HL-60/S4 (cell line): ENCODE results near the gene AGBL3.

Experiments
- in situ Hi-C: fragments of 300-500 bp; cut with MboI; formaldehyde crosslinking; loops from 2 replicates; pipeline ENCODE4 v1.14.3; 2022; ENCODE audit warnings: low sequenced_read_pairs

The AGBL3 gene

DNA sequence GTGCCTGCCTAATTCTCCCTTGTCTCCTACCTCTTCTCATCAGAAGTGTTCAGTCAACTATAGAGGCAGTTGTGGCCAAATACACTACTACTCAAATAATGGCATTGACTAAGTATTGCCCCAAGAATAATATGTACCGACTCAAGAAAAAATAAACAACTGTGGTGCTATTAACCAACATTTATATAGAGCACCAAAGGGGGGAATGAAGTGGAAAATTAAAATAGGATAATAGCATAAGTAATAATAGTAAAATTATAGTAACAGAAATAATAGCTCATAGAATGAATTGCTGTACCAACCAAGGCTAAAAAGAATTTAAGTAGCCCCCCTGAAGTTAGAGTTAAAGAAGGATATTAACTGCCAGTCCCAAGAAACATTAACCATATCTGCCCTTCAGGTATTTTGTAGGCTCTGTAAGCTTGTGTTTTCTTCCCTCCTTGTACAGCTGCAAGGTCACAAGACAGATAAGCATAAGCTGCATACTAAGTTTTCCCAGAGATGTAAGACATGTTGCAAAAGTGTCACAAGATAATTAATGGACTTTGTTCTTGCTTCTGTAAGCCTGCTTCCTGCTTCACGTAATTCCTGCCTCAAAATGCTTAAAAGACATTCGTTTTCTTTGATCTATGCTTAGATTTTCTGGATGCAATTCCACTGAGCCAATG, 195.1 kb downstream of the AGBL3 start:
- in situ Hi-C loops, result no loop called here

DNA sequence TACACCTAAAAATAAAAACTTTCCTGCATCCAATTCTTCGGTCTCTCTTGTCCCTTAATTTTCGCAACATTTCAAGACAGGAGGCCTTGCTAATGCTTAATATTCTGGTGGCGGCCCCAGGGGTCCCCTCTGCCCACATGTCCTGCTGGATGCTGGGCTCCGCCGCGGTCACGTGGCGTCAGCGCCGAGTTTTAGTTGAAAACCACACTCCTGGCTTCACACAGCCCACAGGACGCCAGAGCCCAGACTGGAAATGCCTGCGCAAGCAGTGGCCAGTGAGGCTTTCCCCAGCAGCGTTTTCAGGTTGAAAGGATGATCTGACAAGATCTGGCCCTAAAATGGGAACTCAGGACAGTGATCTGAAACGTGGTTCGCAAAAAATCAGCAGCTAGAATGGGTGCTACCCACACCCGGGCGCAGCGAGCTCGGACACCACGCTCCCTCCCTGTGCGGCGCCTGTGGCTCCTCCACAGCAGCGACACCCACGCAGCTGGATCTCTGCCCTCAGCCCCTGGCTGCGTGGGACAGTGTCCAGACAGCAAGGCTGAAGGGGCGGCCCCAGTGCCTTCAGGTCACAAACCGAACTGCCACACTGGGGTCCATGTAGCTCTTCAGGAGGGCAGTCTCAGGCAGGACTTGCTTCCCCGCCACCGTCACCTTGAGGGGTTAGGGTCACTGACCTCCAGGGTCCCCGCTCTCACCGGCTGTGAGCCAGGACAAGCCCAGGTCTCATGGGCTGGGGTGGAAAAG, 195.8 kb downstream of the AGBL3 start:
- in situ Hi-C loops, result no loop called here

GRCh38 chr7:135183478-135183877, 197.2 kb downstream of the AGBL3 start:
- in situ Hi-C loops, result no loop called here

DNA sequence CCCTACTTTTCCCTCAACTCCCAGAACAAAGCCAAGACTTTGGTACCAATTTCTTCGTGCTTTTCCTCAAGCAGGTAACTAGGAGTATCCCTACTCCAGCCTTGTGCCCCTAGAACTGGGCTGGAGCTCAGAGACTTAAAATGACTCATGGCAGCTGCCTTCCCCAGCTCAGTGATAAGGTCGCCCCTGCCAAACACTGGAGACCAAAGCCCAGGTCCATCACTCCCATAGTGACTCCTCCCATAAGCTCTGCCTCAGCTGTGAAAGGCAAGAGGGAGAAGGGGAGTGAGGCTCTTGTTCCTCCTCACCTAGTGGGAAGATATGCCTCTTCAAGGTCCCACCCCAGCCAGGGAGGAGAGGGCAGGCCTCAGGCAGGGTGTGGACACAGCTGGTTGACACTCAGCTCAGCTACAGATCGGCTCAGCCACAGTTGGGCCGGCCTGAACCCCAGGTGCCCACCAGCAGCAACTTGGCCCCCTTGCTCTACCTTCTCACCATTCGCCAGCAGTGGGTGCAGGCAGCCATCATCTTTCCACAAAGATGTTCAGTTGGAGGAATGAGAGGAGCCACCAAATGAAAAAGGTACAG, 198.0 kb downstream of the AGBL3 start:
- in situ Hi-C loops, result no loop called here
